C4-2B (cell line): ENCODE data around the gene GALNT12.

Experiments
- ZFX ChIP-seq: fragments of 450-650 bp; IDR thresholded peaks from 2 replicates; pipeline ENCODE4 v1.6.1; 2017
- TF ChIP-seq, protein P1 (sequence below): fragments of 450-650 bp; conservative IDR thresholded peaks from 2 replicates; pipeline ENCODE4 v1.5.1; 2017; ENCODE audit warnings: mild to moderate bottlenecking

DNA sequence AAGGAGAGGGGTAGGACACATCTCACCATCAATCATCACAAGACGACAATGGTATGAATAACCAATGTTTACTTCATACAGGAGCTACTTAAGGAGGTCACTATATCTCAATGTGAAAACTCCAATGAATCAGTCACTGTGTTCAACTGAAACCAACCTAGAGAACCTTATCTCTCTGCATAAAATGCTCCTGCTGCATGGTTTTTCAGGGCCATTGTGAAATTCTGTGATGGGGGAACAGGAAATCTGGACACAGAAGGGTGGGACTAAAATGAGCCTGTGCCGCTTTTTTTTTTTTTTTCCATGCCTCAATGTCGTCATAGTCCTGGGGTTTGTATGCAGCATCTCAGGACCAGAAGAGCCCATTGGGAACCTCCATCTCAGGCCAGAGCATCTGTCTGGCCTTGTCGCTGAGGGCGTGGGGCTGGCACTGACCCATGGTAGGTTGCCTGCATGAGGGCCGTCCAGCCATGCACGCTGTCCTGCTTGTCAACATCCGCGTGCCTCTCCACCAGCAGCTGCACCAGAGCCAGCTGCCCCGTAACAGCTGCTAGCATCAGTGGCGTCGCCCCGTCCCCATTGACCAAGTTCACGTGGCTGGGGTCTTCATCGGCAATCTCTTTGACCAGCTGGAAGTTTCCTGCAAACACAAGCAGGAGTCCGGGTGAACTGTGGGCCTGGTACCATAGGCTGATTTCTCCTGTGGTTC, 23.8 kb upstream of the GALNT12 start:
- TF ChIP-seq, protein P1, sequence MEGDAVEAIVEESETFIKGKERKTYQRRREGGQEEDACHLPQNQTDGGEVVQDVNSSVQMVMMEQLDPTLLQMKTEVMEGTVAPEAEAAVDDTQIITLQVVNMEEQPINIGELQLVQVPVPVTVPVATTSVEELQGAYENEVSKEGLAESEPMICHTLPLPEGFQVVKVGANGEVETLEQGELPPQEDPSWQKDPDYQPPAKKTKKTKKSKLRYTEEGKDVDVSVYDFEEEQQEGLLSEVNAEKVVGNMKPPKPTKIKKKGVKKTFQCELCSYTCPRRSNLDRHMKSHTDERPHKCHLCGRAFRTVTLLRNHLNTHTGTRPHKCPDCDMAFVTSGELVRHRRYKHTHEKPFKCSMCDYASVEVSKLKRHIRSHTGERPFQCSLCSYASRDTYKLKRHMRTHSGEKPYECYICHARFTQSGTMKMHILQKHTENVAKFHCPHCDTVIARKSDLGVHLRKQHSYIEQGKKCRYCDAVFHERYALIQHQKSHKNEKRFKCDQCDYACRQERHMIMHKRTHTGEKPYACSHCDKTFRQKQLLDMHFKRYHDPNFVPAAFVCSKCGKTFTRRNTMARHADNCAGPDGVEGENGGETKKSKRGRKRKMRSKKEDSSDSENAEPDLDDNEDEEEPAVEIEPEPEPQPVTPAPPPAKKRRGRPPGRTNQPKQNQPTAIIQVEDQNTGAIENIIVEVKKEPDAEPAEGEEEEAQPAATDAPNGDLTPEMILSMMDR = no peak
- no peak for TF ChIP-seq ZFX
